GM23248 (cell line): ENCODE data around the gene TRIM44.

Experiments used
- EZH2 ChIP-seq: fragments of 200-600 bp; sonication (generic); IDR thresholded peaks from 2 replicates; pipeline ENCODE4 v1.6.1; 2018; ENCODE audit warnings: antibody characterized with exemption, mild to moderate bottlenecking; ENCODE audit not compliant: insufficient read depth, poor library complexity, severe bottlenecking
- EZH2phosphoT487 ChIP-seq: fragments of 200-600 bp; sonication (generic); IDR thresholded peaks from 2 replicates; pipeline ENCODE4 v1.6.1; 2018; ENCODE audit warnings: antibody characterized with exemption, moderate library complexity, mild to moderate bottlenecking, low read depth; ENCODE audit not compliant: insufficient read depth

- TF ChIP-seq EZH2phosphoT487, result no peak
- no peak for TF ChIP-seq EZH2
These were observed 13.5 kb downstream of the TRIM44 start for GRCh38 chr11:35675901-35676610.
